Right lobe of liver (tissue), 6 donors: ENCODE measurements around the gene GRID1. TPM values are rescaled to one million over a fixed set of nuclear protein-coding genes. Genes with fewer than 3 reads are reported as not detected.

ENCODE experiments used
- ATAC-seq, 4 donors: fragments of 200-7000 bp; cut with Tn5 transposase; one replicate each; pipeline ENCODE4 v1.9.1; 2020; ENCODE audit warnings: mild to moderate bottlenecking in 4 of 4, moderate library complexity in 4 of 4
- DNase-seq, 3 donors: peaks; one replicate each; pipeline ENCODE4 v3.0.0-alpha.2; 2020
- H3K27ac ChIP-seq, 3 donors: fragments of 200-600 bp; one replicate each; pipeline ENCODE4 v1.8.0; 2022
- H3K27me3 ChIP-seq, 2 donors: fragments of 200-600 bp; one replicate each; pipeline ENCODE4 v1.8.0; 2022
- H3K36me3 ChIP-seq, 4 donors: fragments of 200-600 bp; sonication (generic) in 1 of 4; one replicate each; pipeline versions ENCODE4 v1.5.1 to v1.8.0; 2017 to 2022; ENCODE audit warnings: control low read depth in 1 of 4
- H3K4me1 ChIP-seq, 4 donors: fragments of 200-600 bp; sonication (generic) in 1 of 4; one replicate each; pipeline versions ENCODE4 v1.5.1 to v1.8.0; 2017 to 2022; ENCODE audit warnings: control low read depth in 1 of 4
- H3K4me3 ChIP-seq, 3 donors: fragments of 200-600 bp; one replicate each; pipeline ENCODE4 v1.8.0; 2022
- H3K9me3 ChIP-seq, 4 donors: fragments of 200-600 bp; sonication (generic) in 1 of 4; one replicate each; pipeline versions ENCODE4 v1.5.1 to v1.8.0; 2017 to 2022; ENCODE audit warnings: control low read depth in 1 of 4
- POLR2A ChIP-seq: fragments of 450-650 bp; IDR thresholded peaks from one replicate; pipeline ENCODE4 v1.6.1; 2017; ENCODE audit warnings: antibody characterized with exemption, mild to moderate bottlenecking
- WGBS: methylation state at CpG from one replicate; pipeline ENCODE4 v1.1.6; 2018; ENCODE audit warnings: low coverage, low lambda C conversion rate; ENCODE audit not compliant: insufficient coverage; ENCODE audit errors: missing lambda C conversion rate; 5-methylcytosine and 5-hydroxymethylcytosine counted together
- intact Hi-C, 2 donors: fragments of 100-400 bp; cut with DNase I; formaldehyde crosslinking; loops; one replicate each; pipeline versions ENCODE4 v1.11.2 to v1.14.1; 2022
- total RNA-seq, 6 experiments: library from RNA; depleted of rRNA in 2 of 6; stranded (reverse); fragments of >200 nt in 2 of 6; fragmentation: NEBNext Ultra II Directional in 3 of 6; extraction: Animal tissue kit (Norgen Biotek cat#: 25700) in 3 of 6; gene quantifications; one replicate each; pipeline versions ENCODE4 v1.1.0 to v1.2.4, GENCODE V29; 2016 to 2023
- TF ChIP-seq, protein P1 (sequence below), 4 donors: fragments of 200-600 bp in 3 of 4; fragments of 450-650 bp in 1 of 4; IDR thresholded peaks; one replicate each; pipeline versions ENCODE4 v1.5.1 to v1.8.0; 2016 to 2022; ENCODE audit warnings: antibody characterized with exemption in 4 of 4, mild to moderate bottlenecking in 2 of 4
- donor health status: DM: no; HTN: yes; CAD: no.
- donor health status: DM: no; HTN: no; CAD: no.
- donor health status: DM: no; HTN: no; CAD: no.
- donor health status: DM: no; HTN: yes; CAD: no.
- donor health status: DM: no; HTN: yes; CAD: no.

Gene GRID1
- total RNA-seq, 6 experiments from 2014 or later = 0.05 to 1.9 (median 0.81) TPM

DNA sequence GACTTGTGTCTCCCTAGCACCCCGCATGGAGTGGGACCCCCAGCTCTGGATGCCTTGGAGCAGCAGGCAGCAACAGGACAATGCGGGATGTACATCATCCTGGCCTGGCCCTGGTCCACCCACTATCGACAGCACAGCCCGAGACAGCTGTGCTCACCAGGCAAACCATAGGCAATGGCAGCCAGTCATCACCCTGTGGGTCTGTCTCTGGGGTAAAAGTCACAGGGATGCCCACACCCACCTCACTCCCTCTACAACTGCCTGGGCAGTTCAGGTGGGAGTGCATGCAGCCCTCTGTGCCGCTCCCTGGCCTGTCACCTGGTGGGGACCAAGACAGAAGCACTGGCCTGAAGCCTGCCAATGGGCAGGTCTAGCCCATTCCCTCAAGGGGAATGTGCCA, 147.8 kb downstream of the GRID1 start:
- no peak for ATAC-seq
- intact Hi-C loops = no loop called here
- no peaks in the 10 kb centered on the region for H3K9me3 ChIP-seq
- no peaks in the 10 kb centered on the region for H3K27me3 ChIP-seq
- H3K4me3 ChIP-seq = no peak overlapping the region
- peak in 1 of 3 donors; percentile 6 for DNase-seq
- no peak overlapping the region for H3K27ac ChIP-seq
- 100% methylated on average over 1 of the region's 5 CpGs for WGBS
- no peaks in the 10 kb centered on the region for H3K4me1 ChIP-seq
- H3K36me3 ChIP-seq = no peaks in the 10 kb centered on the region
- no peak for TF ChIP-seq POLR2A
- TF ChIP-seq, protein P1, sequence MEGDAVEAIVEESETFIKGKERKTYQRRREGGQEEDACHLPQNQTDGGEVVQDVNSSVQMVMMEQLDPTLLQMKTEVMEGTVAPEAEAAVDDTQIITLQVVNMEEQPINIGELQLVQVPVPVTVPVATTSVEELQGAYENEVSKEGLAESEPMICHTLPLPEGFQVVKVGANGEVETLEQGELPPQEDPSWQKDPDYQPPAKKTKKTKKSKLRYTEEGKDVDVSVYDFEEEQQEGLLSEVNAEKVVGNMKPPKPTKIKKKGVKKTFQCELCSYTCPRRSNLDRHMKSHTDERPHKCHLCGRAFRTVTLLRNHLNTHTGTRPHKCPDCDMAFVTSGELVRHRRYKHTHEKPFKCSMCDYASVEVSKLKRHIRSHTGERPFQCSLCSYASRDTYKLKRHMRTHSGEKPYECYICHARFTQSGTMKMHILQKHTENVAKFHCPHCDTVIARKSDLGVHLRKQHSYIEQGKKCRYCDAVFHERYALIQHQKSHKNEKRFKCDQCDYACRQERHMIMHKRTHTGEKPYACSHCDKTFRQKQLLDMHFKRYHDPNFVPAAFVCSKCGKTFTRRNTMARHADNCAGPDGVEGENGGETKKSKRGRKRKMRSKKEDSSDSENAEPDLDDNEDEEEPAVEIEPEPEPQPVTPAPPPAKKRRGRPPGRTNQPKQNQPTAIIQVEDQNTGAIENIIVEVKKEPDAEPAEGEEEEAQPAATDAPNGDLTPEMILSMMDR (IDR thresholded peaks at IDR 0.05) = no peak

DNA sequence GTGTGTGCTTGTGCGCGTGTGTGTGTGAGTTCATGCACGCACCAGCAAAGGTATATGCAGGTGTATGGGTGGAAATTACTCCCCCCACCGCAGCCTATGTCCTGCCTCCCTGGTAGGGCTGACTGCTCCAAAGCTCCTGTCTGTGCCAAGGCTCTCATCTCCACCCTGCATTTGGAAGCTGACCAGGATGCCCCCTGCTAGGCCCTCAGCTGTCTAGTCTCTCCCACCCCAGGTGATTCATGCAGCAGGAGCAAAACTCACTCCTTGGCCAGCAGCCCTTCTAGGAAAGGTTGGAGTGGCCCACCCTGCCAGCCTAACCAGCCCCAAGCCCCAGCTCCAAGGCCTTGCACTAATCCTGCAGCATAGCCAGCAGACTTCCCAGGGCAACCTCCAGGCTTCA, 148.4 kb downstream of the GRID1 start:
- Histone ChIP-seq H3K4me3 (no peak overlapping the region), H3K36me3 (no peaks in the 10 kb centered on the region), H3K27ac (no peak overlapping the region), H3K27me3 (no peaks in the 10 kb centered on the region), H3K4me1 (no peaks in the 10 kb centered on the region), H3K9me3 (no peaks in the 10 kb centered on the region)
- intact Hi-C loops = no loop called here
- 73% methylated on average over 4 of the region's 4 CpGs for WGBS
- TF ChIP-seq, protein P1 (IDR thresholded peaks at IDR 0.05) = no peak
- no peak for TF ChIP-seq POLR2A
- DNase-seq (peak in 2 of 3 donors; percentile 8 to 27), ATAC-seq (no peak)

DNA sequence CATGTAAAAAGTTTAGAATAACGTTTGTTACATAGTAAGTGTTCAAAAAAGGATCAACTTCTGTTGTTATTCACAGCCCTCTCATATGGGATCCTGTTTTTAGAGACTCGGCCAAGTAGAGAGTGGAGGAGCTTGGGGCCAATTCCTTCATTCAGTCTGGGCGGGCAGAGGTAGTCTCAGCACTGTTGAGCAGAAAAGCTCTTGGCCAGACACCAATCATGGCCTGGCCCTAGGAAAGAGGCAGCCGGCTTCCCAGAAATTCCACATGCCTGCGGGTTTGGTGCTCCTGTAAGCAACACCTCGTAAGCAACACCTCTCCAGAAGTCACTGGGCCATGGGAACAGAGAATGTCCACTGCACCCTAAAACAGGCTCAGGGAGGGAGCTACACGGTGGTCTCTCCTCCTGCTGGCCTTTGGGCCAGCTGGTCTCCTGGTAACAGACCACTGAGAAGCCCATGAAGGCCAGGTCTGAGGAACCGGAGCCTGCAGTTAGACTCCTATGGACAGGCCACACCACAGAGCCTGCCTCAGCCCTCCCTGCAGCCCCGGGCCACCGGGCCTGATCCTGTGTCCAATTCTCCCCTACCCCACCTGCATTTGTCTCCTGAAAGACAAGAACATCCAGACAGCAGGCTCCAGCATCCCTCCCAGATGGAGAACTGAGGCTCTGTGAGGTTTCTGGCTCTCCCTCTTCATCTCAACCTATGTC, 149.1 kb downstream of the GRID1 start:
- DNase-seq = peak in 1 of 3 donors; percentile 7
- H3K36me3 ChIP-seq = no peaks in the 10 kb centered on the region
- TF ChIP-seq POLR2A = no peak
- TF ChIP-seq, protein P1 (IDR thresholded peaks at IDR 0.05) = no peak
- no peaks in the 10 kb centered on the region for H3K9me3 ChIP-seq
- H3K27me3 ChIP-seq = no peaks in the 10 kb centered on the region
- WGBS = 66% methylated on average over 5 of the region's 10 CpGs
- no peak overlapping the region for H3K27ac ChIP-seq
- H3K4me1 ChIP-seq = no peaks in the 10 kb centered on the region
- H3K4me3 ChIP-seq = no peak overlapping the region
- ATAC-seq = no peak
- intact Hi-C loops = no loop called here

DNA sequence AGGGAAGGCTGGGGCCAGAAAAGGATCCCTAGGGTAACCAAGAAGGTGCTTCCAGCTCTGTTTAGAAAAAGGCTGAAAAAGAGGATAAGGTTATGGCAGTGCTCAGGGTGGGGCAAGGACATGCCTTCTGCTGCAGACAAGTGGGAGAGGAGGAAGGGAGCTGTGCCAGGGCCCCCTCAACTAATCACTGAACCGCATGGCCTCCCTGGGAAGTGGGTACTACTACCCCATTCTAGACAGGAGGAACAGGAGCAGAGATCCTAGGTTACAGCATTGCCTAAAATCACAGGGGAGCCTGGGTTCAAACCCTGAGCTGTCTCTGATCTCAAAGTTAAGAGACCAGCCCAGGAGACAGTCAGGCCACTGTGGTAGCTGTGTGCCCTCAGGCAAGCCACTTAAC, 149.7 kb downstream of the GRID1 start:
- DNase-seq (peak in 1 of 3 donors; percentile 2), ATAC-seq (no peak)
- H3K9me3 ChIP-seq = no peaks in the 10 kb centered on the region
- intact Hi-C loops = no loop called here
- no peak overlapping the region for H3K27ac ChIP-seq
- no peak overlapping the region for H3K4me3 ChIP-seq
- H3K4me1 ChIP-seq = no peaks in the 10 kb centered on the region
- TF ChIP-seq POLR2A = no peak
- TF ChIP-seq, protein P1 (IDR thresholded peaks at IDR 0.05) = no peak
- WGBS = 40% methylated on average over 1 of the region's 1 CpG
- H3K27me3 ChIP-seq = no peaks in the 10 kb centered on the region
- no peaks in the 10 kb centered on the region for H3K36me3 ChIP-seq
